Measurements from ENCODE around the gene UGT1A10.

UGT1A10 gene

DNA sequence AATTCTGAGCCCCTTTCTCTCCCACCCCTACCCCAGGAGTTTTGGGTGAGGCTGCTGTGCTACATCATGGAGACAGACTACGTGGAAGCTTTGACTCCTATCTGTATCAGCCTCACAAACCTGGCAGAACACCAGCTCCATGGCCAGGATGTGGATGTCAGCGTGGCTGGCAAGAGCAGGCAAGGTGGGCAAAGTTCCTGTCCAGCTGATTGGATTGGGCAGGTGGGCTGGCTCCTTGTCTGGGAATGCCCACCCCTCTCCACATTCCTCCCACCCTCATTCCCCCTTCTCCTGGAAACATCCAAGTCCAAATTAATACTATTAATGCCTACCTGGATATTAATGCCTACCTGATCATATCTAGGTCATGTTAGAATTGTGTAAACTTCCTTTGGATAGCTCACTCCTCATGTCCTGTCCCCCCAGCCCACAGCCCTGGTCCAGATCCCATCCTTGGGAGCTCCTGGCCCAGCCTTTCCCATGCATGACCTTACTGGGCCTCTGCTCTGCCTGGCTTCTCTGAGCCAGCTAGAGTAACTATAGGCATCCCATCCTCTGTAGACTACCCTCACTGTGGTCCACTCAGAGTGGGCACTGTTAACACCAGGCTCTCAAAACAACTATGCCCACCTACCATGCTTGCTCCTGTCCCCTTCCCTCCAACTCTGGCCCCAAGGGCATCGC, 166.0 kb downstream of the UGT1A10 start:
- Histone ChIP-seq H3K27ac (no peak overlapping the region), H3K4me1 (ENCODE audit: control insufficient read depth in 1 of 2, insufficient read depth in 1 of 2, low read depth in 1 of 2, low read length in 1 of 2) (no peaks in the 10 kb centered on the region), H3K27me3 (no peaks in the 10 kb centered on the region), H3K4me3 (ENCODE audit: low read depth in 1 of 2, low read length in 1 of 2) (no peak overlapping the region), H3K36me3 (no peaks in the 10 kb centered on the region), H3K9me3 (no peaks in the 10 kb centered on the region)
- TF ChIP-seq, protein P1, sequence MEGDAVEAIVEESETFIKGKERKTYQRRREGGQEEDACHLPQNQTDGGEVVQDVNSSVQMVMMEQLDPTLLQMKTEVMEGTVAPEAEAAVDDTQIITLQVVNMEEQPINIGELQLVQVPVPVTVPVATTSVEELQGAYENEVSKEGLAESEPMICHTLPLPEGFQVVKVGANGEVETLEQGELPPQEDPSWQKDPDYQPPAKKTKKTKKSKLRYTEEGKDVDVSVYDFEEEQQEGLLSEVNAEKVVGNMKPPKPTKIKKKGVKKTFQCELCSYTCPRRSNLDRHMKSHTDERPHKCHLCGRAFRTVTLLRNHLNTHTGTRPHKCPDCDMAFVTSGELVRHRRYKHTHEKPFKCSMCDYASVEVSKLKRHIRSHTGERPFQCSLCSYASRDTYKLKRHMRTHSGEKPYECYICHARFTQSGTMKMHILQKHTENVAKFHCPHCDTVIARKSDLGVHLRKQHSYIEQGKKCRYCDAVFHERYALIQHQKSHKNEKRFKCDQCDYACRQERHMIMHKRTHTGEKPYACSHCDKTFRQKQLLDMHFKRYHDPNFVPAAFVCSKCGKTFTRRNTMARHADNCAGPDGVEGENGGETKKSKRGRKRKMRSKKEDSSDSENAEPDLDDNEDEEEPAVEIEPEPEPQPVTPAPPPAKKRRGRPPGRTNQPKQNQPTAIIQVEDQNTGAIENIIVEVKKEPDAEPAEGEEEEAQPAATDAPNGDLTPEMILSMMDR (IDR thresholded peaks at IDR 0.05) = no peak

DNA sequence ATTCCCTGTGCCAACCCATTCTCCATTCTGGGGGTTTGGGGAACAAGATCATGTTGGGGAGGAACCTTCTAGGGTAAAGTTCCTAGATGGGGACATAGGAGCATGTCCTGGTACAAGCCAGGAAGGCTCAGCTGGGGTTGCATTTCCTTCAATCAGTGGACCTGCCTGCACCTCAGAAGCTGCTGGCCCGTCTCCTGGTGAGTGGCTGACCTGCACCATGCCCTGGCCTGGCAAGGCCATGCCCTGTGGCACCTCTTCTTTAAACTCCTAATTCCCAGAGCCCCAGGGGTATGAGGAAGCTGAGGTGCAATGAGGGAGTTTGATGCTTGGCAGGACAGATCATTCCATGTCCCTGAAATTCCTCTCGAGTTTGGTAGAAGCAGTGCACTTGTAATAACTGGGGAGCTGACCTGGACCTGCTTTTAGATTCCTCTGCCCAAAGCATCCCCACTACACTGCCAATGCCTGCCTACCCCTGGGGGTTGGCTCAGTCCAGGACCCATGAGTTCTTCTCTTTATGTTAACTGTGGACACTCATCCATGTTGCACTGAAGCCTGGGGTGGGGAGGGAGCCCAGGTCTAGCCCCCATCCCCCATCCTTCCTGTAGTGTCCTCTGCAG, 167.2 kb downstream of the UGT1A10 start:
- H3K36me3 ChIP-seq = no peaks in the 10 kb centered on the region
- H3K27me3 ChIP-seq = no peaks in the 10 kb centered on the region
- no peak overlapping the region for H3K27ac ChIP-seq
- H3K4me3 ChIP-seq (ENCODE audit: low read depth in 1 of 2, low read length in 1 of 2) = no peak overlapping the region
- no peaks in the 10 kb centered on the region for H3K9me3 ChIP-seq
- no peaks in the 10 kb centered on the region for H3K4me1 ChIP-seq (ENCODE audit: control insufficient read depth in 1 of 2, insufficient read depth in 1 of 2, low read depth in 1 of 2, low read length in 1 of 2)
- TF ChIP-seq, protein P1 (IDR thresholded peaks at IDR 0.05) = no peak

DNA sequence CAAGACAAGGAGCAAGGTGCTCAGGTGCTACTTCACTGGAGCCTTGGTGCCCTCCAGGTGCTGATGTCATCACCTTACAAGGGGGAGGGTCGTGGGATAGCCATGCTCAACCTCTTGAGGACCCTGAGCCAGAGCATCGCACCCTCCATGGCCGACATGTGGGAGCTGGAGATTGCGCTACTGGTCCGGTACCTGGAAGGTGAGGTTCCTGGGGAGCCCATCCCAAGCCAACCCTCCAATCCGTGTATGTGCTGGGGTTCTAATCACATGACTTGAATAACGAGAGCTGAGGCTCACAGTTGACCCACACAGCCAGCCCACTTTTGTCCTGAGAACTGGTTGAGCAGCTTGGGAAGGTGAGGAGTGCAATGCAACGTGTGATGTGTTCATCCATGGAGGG, 167.7 kb downstream of the UGT1A10 start:
- H3K4me3 ChIP-seq (ENCODE audit: low read depth in 1 of 2, low read length in 1 of 2) = no peak overlapping the region
- no peaks in the 10 kb centered on the region for H3K9me3 ChIP-seq
- no peaks in the 10 kb centered on the region for H3K4me1 ChIP-seq (ENCODE audit: control insufficient read depth in 1 of 2, insufficient read depth in 1 of 2, low read depth in 1 of 2, low read length in 1 of 2)
- no peaks in the 10 kb centered on the region for H3K27me3 ChIP-seq
- no peaks in the 10 kb centered on the region for H3K36me3 ChIP-seq
- no peak overlapping the region for H3K27ac ChIP-seq
- TF ChIP-seq, protein P1 (IDR thresholded peaks at IDR 0.05) = no peak

GRCh38 chr2:233807215-233807865, 171.1 kb downstream of the UGT1A10 start:
- TF ChIP-seq, protein P1 (IDR thresholded peaks at IDR 0.05) = no peak
- no peak overlapping the region for H3K4me3 ChIP-seq (ENCODE audit: low read depth in 1 of 2, low read length in 1 of 2)
- no peaks in the 10 kb centered on the region for H3K36me3 ChIP-seq
- no peak overlapping the region for H3K27ac ChIP-seq
- no peaks in the 10 kb centered on the region for H3K9me3 ChIP-seq
- H3K27me3 ChIP-seq = no peaks in the 10 kb centered on the region
- no peaks in the 10 kb centered on the region for H3K4me1 ChIP-seq (ENCODE audit: control insufficient read depth in 1 of 2, insufficient read depth in 1 of 2, low read depth in 1 of 2, low read length in 1 of 2)

DNA sequence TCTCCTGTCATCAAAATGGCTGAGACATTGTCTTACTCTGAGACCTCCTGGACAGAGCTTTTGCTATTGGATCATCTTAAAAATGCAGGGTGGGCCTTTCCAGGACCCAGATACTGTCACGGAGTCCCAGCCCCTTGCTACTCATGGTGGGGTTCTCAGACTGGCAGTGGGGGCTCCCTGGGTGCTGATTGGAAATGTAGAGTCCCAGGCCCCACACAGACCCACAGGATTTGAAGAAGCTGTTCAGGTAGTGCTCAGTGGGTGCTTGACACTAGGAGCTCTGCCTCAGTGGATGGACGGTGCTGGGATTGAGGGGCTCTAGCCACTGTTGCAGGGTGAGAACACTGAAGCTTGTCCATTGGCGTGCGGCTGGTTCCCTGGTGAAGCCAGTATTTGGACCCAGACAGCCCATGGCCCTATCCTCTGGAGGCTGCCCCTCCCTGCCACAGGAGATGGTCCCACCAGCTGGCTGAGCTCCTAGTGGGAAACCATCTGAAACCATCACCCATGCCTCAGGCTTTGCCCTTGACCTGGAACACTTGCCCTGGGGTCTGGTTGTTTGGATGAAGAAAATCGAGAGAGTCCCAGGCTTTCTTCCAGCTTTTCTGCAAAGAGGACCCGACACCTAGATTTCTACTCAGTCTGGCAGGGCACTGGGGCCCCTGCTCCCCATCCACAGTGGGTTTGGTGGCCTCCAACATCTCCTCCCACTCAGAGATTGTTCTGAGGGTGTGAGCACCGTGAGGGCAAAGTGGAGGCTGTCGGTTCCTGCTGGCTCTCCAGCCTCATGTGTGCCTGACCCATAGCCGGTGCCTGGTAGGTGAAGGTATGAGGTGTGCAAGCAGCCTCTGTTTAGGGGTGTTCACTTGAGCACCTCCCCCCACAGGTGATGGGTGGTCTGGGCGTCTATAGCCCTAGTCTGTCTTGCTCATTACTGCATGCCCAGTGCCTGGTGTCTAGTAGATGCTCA, 172.0 kb downstream of the UGT1A10 start:
- Histone ChIP-seq H3K27me3 (no peaks in the 10 kb centered on the region), H3K36me3 (no peaks in the 10 kb centered on the region), H3K4me1 (ENCODE audit: control insufficient read depth in 1 of 2, insufficient read depth in 1 of 2, low read depth in 1 of 2, low read length in 1 of 2) (no peaks in the 10 kb centered on the region), H3K27ac (no peak overlapping the region), H3K9me3 (no peaks in the 10 kb centered on the region), H3K4me3 (ENCODE audit: low read depth in 1 of 2, low read length in 1 of 2) (no peak overlapping the region)
- TF ChIP-seq, protein P1 (IDR thresholded peaks at IDR 0.05) = no peak
